Measurements from ENCODE around the gene ALG14. TPM values are rescaled to one million over a fixed set of nuclear protein-coding genes. Genes with fewer than 3 reads are reported as not detected.

ALG14 gene
- total and polyA plus RNA-seq, 2 donors (not counting 1 experiment from before 2014, with no cell fraction given) = 0.92 to 2.6 TPM

Other genes with a start within 250 kb of the ALG14 start
- gene CNN3, start 145.8 kb downstream of the ALG14 start, total RNA-seq = 17.2 and 21.1 TPM in 2 replicates
- gene CNN3, start 145.8 kb downstream of the ALG14 start, polyA plus RNA-seq = 2.3 and 10.6 TPM in 2 replicates
- gene TLCD4, start 44.4 kb upstream of the ALG14 start, total RNA-seq = 1.2 and 1.3 TPM in 2 replicates
- 0.19 and 0.55 TPM in 2 replicates for gene TLCD4, start 44.4 kb upstream of the ALG14 start, polyA plus RNA-seq
- gene RWDD3, start 161.3 kb upstream of the ALG14 start, total RNA-seq = 21.9 and 28.1 TPM in 2 replicates
- gene RWDD3, start 161.3 kb upstream of the ALG14 start, polyA plus RNA-seq = 18.2 and 19.9 TPM in 2 replicates